Endothelial cell of umbilical vein (primary cell): ENCODE results near the gene FSTL4.

Experiments
- MYC ChIP-seq: IDR thresholded peaks from one replicate; pipeline ENCODE4 v1.6.1; 2011; ENCODE audit warnings: mild to moderate bottlenecking, low read depth, low read length
- POLR2A ChIP-seq: IDR thresholded peaks from 2 replicates; pipeline ENCODE4 v1.6.1; 2012; ENCODE audit warnings: low read depth, mild to moderate bottlenecking, control low read depth, low read length

DNA sequence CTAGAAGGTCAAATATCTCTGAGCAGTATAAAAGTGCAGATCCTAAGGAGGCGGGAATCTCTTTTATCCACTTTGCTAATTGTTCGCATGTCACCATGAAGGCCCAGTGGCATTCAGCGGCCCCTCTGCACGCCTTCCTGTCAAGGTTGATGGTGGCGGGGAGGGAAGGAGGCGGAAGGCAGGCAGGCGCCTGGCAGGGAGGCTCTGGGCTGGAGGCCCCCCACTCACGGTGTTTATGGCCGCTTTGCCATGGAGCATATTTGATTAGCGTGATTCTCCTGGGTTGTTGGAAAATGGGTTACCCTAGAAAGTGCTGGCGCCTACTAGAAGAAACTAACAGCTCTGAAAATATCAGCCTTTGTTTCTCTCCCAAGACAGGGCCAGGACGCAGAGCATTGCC lies 209.6 kb downstream of the FSTL4 start:
- TF ChIP-seq POLR2A (no peak), MYC (no peak)
